Hepatocyte (in vitro differentiated cells): ENCODE results near the gene KPNA6.

ENCODE experiments used
- CTCF ChIP-seq: fragments of 200-600 bp; sonication (generic); IDR thresholded peaks from 2 replicates; pipeline ENCODE4 v1.5.1; 2016; ENCODE audit warnings: antibody characterized with exemption, mild to moderate bottlenecking; ENCODE audit not compliant: poor library complexity
- EZH2phosphoT487 ChIP-seq: fragments of 200-600 bp; sonication (generic); IDR thresholded peaks from one replicate; pipeline ENCODE4 v1.6.1; 2018; ENCODE audit warnings: antibody characterized with exemption, mild to moderate bottlenecking, low read depth, moderate library complexity; ENCODE audit not compliant: unreplicated experiment, severe bottlenecking

DNA sequence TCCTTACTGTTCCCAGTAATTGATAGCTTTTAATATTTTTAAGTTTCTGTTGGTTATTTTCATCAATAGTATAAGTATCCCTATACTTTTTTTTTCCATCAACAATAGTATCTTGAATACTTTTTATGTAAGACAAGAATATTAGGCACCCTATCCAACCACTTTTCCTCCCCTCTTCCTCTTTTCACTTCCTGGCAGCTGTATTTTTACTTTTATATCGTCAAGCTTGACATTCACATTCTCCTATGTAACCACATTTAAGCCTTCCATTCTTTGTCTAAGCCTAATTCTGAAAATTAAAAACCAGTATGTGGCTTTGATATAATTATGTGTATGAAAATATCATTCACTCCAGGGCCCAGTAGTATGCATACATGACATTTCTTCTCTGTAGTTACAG, 25.8 kb upstream of the KPNA6 start:
- TF ChIP-seq CTCF (no peak), EZH2phosphoT487 (no peak)
